Right kidney (tissue), 1 donor: Measurements from ENCODE around the gene ATP6V1G2.
"Not testable (repeated sequence)": the region's sequence is repeated elsewhere in the genome, so short reads cannot be mapped to it uniquely, and the experiment has no call there.

Experiments used
- DNase-seq: peaks from one replicate; pipeline ENCODE4 v3.0.0-alpha.2; 2016

The ATP6V1G2 gene

DNA sequence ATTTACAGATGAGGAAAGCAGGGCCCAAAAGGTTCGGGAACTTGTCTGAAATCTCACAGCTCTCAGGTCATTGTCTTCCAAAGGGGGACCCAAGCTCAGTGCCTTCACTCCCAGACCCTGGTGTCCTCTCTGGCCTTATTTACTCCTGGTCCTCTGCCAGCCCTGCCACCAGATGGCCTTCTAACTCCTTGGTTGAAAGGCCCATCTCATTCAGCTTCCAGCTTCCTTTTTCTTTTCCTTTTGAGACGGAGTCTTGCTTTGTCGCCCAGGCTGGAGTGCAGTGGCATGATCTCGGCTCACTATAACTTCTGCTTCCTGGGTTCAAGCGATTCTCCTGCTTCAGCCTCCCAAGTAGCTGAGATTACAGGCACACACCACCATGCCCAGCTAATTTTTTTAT is 5.0 kb upstream of the ATP6V1G2 start:
- not testable (repeated sequence) for DNase-seq

DNA sequence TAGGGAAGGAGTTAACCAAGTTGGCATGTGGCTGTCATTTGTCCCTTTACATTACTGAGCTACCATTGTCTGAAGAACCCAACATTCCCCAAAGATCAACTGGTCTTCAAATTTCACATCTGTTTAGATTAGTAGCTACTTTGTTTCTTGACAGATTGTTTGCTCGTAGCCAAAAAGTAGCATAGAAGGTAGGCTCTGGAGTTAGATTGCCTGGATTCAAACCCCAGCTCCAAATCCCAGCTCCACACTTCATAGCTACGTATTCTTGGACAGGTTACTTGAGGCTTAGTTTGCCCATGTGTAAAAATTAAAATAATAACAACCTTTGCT is 2.1 kb upstream of the ATP6V1G2 start:
- DNase-seq = no peak

DNA sequence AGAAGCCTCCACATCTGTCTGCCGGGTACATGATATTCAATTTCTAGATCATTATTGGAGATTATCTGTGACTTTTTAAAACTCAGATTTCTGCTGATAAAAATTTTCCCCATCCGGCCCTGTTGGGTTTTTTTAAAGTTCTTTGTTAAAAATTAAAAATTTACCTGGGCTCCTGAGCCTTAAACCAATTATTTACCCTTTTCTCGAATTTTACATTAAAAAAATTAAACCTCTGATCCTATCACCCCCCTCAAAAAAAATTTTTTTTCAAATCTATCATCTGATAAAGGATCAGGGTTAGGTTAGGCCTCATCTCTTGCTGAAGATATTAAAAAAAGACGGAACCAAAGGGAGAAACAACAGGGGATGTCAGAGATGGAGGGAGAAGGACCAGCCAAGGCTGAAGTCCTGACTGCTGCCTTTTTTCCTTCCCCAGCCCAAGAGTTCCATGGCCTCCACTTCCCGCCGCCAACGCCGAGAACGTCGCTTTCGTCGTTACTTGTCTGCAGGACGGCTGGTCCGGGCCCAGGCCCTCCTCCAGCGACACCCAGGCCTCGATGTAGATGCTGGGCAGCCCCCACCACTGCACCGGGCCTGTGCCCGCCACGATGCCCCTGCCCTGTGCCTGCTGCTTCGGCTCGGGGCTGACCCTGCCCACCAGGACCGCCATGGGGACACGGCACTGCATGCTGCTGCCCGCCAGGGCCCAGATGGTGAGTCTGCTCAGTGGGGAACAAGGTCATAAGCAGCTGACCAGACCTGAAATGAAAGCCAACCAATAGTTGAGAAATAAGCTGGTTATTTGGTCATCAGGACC is 1.5 kb upstream of the ATP6V1G2 start:
- peak; percentile 26 for DNase-seq

DNA sequence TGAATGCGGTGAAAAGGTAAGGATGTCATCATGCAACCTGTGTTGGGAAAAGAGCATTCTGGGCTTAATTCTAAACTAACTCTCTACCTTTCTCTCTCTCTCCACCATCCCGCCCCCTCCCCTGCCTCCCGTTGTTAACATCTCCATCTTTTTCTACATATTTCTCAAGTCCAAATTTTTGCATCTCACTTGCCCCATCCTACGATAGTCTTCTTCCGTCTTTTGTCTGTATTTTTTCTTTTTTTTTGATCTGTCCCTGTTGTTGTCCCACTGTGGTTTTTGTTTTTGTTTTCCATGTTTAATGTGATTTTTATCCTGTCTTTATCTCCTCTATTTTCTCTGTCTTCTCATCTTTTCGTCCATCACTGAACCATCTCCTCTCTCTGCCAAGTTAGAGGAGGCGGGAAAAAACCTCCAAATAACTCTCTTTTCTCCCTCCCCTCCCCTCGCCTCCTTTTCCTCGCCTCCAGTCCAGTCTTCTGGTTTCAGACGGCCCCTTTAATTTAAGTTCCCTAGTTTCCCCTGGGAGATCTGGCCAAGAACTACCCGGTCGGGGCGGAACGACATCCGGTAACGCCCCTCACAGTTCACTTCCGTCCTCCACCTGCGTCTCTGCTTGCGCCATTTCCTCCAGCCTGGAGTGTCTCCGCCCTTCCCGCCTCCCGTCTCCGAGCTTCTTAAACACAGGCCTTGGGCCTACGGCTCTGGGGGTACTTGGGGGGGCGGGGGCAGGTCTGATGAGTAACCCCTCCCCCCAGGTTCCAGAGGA is 734 bp upstream of the ATP6V1G2 start, which contains the start of gene NFKBIL1:
Gene NFKBIL1 (plus strand): TSS at position 651 of the 769 bp plus-strand sequence. CDS start 87 bp downstream, at position 738.
- DNase-seq = peak; percentile 84

DNA sequence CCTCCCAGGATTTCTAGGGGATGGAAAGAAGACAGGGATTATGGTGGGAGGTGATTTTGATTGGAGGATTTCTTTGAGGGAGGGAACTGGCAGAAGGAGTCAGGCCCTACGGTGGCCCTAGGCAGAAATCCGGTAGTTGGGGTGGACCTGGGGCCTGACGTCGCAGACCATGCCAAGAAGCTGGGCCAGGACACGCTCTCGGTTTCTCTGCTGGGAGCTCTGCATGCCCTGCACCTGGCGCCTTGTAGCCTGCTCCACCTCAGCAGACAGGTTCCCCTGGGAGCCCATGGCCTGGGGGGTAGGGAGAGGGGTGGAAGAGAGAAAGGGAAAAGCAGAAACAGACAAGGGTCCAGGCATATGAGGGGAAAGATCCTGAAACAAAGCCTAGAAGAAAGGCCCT is 1.1 kb downstream of the ATP6V1G2 start:
- DNase-seq = no peak

DNA sequence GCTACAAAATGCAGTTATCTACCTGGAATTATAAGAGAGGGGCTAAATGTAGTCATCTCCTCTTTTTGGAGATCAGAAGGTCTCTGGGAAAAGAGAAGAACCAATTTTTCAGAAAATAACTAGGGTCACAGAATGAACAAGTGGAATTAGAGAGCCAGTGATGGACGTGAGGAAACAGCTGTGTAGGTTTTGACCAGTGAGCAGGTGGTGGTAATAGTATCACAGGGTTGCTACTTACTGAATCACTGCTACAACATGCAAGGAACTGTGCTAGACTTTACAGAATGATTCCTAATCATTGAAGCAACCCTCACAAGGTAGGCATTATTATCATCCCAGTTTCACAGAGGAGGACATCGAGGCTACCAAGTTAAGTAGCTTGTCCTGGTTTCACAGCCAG is 1.7 kb downstream of the ATP6V1G2 start:
- DNase-seq = no peak

DNA sequence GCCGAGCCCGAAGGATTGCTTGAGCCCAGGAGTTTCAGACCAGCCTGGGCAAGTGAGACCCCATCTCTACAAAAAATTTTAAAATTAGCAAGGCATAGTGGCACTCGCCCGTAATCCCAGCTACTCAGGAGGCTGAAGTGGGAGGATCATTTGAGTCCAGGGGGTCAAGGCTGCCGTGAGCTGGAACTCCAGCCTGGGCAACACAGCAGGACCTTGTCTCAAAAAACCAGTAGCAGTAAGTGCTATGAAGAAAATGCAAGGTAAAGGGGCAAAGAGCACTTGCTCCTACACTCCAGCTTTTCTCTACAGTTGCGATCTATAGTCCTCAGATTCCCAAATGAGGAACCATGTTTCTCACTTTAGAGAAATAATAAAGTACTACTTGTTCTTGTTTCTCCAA is 2.8 kb downstream of the ATP6V1G2 start:
- DNase-seq = no peak

DNA sequence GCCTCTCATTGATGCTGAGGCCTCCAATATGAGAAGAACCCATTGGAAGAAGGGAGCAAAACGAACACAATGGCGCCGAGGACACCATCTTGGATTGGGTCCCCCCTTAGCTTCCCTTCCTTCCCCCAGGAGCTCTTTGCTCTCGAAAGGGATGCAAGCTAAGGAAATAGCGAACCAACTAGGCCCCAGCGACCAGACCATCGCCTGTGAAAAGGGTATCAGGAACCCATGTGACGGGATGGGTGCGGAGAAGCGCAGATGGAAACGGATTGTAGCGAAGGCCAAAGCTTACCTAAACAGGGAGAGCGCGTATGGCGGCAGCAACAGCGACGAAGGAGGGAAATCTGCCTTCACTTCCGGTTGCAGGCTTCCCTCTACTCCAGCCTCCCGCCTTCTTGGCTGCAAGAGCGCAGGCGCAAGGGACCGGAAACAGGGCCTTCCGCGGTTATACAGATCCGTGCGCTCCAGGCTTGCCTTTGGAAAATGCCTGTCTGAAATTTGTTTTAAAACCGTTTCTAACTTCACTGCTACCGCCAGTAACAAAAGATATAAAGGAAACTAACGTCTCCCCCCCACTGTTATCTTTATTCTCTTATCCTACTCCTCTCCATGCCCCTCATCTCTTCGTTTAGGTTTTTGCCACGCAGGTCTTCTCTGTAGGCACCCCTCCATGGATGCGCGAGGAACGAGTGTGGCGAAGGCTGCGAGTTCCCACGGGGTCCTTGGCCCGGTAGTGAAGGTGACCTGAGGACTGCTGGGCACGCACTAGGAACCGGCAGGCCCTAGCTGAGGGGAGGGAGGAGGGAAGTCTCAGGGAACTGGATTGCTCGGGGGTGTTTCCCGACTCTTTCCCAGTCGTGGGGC is 4.5 kb downstream of the ATP6V1G2 start, which contains the start of gene DDX39B:
Gene DDX39B (minus strand): TSS at position 346 of the 864 bp plus-strand sequence. CDS start 1,471 bp downstream, outside the sequence.
- peak; percentile 98 for DNase-seq

DNA sequence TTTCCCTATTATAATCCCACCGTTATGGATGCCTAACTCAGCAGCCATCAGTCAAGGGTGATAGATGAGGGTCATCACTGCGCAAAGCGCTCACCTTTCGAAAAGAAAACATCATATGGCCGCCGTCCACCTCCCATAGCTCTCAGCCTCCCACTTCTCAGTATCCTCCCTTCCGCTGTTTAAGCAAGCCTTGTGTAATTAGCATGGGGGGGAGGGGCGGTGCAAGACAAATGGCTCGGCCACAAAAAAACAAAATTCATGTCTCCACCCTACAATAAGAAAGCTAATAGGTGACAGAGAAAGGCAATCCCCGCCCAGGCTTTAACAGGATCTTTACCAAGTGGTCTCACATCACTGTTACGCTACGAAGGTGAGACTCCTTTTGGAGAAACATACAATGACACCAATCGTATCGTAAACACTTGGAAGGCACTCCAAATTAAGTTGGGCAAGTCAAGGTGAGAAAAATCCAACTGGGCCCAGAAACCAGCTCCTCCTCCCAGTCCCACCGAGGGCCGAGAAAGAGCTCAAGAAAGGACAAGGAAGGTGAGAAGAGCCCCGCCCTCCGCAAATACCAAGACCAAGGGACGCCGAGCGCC is 5.2 kb downstream of the ATP6V1G2 start:
- no peak for DNase-seq

DNA sequence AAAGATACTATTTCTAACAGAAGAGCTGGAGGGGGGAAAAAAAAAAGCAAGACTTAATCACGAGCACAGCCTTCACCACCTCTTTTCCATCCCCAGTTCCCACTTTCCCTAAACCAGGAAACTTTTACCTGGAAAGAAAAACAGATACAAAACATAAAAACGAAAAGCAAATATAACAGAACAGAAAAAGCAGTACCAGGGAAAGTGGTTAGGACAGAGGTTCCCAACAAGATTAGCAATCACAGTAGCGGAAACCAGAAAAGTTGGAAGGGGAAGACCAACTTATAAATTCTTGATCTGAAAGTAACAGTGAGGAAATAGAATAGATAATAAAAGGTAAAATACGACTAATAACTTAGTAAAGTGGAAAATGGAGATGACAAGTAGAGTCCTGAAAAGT is 5.8 kb downstream of the ATP6V1G2 start:
- no peak for DNase-seq

DNA sequence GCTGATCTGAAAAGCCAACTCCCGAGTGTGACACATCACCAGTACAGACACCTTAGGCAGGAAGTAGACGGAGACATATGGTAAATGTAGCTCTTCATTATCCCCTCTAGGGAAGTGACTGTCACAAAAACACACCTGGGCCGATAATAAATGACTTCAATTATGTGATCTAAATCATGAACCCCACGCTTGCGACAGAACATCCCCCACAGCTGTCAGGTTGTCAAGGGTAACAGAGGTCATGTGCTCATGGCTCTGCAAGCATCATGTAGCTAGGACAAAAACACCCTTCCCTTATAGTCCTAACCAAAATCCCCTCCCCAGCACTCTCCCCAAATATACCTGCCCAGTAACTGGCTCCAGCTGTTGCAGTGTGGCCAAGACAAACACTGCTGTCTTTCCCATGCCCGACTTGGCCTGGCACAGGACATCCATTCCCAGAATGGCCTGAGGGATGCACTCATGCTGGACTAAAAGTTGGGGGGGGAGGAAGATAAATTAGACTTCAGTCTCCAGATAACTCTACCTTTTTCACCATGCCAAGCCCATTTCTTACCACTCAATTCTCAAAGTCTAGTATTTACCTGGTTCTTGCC is 7.5 kb downstream of the ATP6V1G2 start:
- no peak for DNase-seq

DNA sequence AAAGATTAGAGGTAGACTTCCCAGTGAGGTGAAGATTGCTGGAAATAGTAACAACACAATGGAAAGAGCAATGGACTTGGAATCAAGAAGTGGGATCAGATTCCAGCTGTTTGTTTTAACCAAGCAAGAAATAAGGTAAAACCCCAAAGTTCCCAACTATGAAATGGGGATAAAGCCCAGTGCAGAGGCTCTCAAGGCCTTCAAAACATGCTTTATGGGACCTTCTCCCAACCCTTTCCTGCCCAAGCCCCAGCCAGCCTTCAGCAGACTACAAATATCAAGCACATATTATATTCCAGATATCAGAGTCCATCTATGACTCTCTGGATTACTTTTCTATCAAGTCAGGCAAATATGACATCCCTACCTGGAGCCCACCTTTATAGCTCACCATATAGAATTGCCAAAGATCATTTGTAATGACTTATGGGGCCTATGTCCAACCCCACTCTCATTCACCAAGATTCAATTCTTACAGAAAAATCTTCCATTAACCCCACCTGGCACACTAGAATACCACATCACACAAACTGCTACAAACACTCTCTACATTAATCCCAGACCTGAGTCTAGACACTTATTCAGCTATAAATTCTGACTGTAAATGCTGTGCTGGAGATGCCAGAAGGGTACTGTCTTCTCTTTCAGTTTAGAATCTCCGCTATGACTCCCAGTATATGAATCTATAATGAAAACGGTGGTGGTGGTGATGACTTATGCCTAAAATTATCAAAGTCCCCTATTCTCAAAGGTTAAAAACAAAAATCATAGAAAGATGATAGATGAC is 10.7 kb downstream of the ATP6V1G2 start:
- DNase-seq = no peak

DNA sequence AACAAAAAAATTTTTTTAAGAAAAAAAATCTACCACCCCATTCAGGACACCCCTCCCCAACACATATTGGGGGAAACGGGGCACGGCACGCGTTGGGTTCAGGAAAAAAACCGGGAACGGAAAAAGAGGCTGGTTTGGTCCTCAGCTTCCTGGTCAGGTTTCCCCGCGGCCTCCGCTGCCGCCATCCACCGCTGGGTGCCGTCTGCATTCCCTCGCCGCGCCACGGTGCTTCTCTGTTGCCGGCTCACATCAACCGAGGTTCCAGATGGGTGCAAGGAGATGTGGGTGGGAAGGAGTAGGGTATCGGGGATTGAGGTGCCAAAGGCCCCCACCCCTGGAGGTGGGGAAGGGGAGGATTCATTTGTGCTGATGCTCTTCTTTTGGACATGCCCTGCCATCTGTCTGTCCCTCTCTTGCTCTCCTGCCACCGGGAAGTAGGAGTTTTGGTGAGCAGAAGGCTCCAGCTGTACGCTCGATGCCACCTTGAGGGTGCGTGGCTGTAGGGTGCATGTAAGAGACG is 11.8 kb downstream of the ATP6V1G2 start:
- no peak for DNase-seq

DNA sequence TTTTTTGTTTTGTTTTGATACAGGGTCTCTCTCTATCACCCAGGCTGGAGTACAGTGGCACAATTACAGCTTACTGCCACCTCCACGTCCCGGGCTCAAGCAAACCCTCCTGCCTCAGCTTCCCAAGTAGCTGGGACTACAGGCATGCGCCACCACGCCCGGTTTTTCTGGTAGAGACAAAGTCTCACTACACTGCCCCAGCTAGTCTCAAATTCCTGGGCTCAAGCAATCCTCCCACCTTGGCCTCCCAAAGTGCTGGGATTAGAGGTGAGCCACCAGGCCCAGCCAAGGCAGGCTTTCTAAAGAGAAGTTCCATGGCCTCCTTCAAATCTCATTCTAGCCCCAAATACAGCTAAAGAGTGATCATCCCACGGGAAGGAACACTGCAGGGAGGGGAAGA is 12.4 kb downstream of the ATP6V1G2 start:
- no peak for DNase-seq

DNA sequence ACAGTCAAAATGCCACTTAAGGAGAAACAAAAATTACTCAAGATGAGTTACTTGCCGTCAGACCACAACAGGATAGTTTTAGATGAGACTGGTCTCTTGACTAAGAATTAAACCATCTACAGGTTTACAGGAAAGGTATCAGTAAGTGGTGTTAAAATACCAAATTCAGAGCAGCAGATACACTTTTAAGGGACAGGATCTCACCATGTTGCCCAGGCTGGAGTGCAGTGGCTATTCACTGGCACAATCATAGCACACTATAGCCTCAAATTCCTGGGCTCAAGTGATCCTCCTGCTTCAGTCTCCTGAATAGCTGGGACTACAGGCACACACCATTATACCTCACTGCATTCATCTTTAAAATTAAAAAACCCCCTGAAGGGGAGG is 13.0 kb downstream of the ATP6V1G2 start:
- DNase-seq = no peak

DNA sequence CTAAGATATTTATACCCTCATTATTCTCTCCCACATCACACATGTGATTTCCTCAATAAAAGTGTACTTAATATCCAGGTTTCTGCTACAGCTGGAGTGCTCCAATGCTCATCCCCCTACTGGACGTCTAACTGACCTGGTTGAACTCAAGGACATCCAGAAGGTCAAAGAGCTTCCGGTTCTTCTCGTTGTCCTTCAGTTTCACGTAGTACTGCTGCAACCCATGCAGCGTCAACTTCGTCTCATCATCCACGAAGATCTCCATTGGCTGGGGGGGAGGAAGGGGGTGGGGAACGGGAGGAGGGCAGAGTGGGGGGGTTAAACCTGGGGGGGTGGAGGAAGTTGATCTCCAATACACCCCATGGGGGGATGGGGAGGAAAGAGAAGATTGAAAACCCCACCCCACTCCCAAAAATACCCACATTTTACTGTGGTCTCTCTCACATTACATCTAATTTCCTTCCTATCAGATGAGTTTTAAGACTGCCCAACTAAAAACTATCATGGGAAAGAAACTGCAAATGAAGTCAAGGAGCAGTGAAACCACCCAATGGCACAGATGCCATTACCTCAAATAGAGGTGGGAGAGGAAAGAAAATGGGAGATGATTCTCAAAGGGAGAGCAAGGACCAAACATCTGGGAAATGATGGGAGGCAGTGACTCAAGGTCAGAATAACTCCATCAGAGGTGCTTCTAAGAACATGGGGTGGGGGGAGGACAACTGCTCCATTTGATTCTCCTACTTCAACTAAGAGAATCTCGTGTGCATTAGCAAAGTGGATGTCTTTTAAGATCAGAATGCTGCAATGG is 13.6 kb downstream of the ATP6V1G2 start:
- no peak for DNase-seq

DNA sequence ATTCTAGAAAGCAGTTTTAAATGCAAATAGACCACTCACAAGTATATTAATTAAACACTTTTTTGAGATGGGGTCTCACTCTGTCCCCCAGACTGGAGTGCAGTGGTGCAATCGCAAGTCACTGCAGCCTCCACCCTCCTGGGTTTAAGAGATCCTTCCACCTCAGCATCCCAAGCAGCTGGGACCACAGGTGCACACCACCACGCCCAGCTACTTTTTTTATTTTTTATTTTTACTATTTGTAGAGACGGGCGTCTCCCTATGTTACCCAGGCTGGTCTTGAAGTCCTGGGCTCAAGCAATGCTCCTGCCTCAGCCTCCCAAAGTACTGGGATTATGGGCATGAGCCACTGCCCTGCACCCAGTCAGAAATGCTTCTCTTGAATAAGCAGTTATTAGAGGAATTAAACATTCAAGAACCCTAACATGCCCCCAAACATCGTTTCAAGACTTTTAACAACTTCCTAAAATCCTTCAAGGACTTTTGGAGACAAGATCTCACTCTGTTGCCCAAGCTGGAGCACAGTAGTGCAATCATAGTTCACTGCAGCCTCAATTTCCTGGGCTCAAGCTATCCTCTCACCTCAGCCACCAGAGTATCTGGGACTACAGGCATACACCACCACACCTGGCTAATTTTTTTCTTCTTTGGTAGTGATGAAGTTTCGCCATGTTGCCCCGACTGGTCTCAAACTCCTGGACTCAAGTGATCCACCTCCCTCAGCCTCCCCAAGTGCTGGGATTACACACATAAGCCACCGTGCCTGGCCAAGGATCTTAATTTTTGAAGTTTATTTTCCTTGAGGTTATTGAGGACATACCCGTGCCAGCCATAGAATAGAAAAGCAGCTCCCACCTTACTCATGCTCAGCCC is 14.4 kb downstream of the ATP6V1G2 start:
- no peak for DNase-seq

DNA sequence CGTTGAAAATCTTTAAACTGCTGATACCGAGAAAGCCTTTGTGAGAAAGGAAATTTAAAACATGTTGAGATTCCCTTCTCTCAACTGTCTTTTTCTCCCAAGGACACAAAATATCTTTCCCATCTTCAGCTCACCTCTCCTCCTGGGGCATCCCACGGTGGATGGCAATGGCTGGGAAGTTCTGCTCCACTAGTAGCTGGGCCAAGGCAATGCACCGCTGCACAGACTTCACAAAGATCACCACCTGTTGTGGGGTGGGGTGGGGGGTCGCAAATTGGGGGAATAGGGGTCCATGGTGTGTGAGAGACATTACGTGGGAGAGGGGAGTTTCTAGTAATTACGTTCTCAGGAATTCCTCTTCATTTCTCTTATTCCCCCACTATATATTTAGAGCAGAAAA is 15.2 kb downstream of the ATP6V1G2 start:
- no peak for DNase-seq

DNA sequence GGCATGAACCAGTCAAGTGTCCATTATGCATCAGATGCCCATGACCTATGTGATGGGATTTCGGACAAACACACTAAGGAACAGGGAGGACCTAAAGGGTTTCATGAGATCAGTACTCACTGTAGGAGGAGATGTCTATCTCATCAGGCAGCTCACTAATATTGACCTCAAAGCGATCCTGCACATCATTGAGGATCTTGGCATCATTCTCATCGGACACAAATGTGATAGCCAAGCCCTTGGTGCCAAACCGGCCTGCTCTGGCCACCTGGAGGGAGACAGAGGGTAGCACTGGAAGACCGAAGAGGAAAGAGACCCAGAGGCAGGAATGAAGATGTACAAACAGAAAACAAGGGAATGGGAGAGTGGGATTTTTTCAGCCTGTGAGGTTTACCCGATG is 15.7 kb downstream of the ATP6V1G2 start:
- no peak for DNase-seq
